ENCODE measurements around the gene ATP1A3.

GRCh38 chr19:41932720-41933332 is 61.2 kb downstream of the ATP1A3 start:
- no peak for TF ChIP-seq CTCF (IDR thresholded peaks at IDR 0.05)
- no peak for TF ChIP-seq EZH2 (IDR thresholded peaks at IDR 0.05; ENCODE audit: borderline replicate concordance, insufficient read depth, low read depth, low read length, poor library complexity, severe bottlenecking)

All from B cell (primary cell).